MM.1S (cell line): ENCODE measurements around the gene RPL29.

ENCODE experiments used
- EZH2 ChIP-seq: fragments of 300-600 bp; sonication (generic); optimal IDR thresholded peaks from 2 replicates; pipeline ENCODE3; 2017; ENCODE audit warnings: low read depth, mild to moderate bottlenecking, antibody characterized with exemption, low read length, mixed read lengths
- EZH2phosphoT487 ChIP-seq: fragments of 300-600 bp; sonication (generic); IDR thresholded peaks from 2 replicates; pipeline ENCODE4 v1.6.1; 2018; ENCODE audit warnings: antibody characterized with exemption, low read length
- TF ChIP-seq, protein P1 (sequence below): fragments of 300-600 bp; sonication (generic); IDR thresholded peaks from 2 replicates; pipeline ENCODE4 v1.5.1; 2016; ENCODE audit warnings: antibody characterized with exemption, low read length, mixed read lengths

DNA sequence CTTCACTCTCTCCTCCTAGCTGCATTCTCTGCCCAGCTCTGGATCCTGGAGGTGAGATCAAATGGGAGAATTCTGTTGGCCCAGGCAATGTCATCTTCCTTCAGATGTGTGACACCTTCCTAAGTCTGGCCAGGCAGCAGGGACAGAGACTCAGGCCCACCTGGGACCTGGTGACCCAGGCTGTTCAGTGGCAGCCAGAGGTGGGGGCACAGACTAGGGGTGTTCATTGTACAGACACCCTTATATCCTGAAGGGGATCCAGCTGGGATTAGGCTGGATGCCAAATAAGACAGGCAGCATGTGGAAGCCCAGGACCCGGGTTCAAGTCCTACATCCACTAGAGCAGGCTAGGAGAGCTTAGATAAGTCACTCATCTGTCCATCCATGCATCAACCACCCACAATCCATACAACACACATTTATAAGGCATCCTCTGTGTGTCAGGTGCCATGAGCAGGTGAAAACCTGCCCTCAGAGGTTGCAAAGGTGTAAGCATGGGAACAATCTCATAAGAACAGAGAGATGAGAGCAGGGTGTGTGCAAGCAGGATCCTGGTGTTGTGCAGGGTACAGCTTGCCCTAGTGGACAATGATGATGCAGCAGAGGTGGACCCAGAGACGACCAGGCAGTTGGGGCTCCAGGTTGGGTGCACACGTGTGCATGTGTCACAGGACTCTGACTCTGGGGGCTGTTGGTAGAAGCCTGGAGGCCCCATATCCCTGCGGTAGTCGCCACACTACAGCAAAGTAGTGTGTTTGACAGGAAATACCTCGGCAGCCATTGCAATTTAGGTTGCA lies 18.3 kb upstream of the RPL29 start:
- TF ChIP-seq, protein P1, sequence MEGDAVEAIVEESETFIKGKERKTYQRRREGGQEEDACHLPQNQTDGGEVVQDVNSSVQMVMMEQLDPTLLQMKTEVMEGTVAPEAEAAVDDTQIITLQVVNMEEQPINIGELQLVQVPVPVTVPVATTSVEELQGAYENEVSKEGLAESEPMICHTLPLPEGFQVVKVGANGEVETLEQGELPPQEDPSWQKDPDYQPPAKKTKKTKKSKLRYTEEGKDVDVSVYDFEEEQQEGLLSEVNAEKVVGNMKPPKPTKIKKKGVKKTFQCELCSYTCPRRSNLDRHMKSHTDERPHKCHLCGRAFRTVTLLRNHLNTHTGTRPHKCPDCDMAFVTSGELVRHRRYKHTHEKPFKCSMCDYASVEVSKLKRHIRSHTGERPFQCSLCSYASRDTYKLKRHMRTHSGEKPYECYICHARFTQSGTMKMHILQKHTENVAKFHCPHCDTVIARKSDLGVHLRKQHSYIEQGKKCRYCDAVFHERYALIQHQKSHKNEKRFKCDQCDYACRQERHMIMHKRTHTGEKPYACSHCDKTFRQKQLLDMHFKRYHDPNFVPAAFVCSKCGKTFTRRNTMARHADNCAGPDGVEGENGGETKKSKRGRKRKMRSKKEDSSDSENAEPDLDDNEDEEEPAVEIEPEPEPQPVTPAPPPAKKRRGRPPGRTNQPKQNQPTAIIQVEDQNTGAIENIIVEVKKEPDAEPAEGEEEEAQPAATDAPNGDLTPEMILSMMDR, result no peak
- TF ChIP-seq EZH2 (no peak), EZH2phosphoT487 (no peak)
